Erythroblast (primary cell): ENCODE measurements around the gene COQ5.

Experiments
- DNase-seq, 2 experiments: peaks; one replicate each; lab custom pipeline; 2025; lab: John Stamatoyannopoulos, UW
- GATA1 ChIP-seq: IDR thresholded peaks from 2 replicates; pipeline ENCODE4 v1.6.1; 2011; ENCODE audit warnings: low read depth, mild to moderate bottlenecking, control low read depth, low read length, moderate library complexity
- POLR2A ChIP-seq: IDR thresholded peaks from 2 replicates; pipeline ENCODE4 v1.6.1; 2011; ENCODE audit warnings: mild to moderate bottlenecking, low read length

COQ5 gene

DNA sequence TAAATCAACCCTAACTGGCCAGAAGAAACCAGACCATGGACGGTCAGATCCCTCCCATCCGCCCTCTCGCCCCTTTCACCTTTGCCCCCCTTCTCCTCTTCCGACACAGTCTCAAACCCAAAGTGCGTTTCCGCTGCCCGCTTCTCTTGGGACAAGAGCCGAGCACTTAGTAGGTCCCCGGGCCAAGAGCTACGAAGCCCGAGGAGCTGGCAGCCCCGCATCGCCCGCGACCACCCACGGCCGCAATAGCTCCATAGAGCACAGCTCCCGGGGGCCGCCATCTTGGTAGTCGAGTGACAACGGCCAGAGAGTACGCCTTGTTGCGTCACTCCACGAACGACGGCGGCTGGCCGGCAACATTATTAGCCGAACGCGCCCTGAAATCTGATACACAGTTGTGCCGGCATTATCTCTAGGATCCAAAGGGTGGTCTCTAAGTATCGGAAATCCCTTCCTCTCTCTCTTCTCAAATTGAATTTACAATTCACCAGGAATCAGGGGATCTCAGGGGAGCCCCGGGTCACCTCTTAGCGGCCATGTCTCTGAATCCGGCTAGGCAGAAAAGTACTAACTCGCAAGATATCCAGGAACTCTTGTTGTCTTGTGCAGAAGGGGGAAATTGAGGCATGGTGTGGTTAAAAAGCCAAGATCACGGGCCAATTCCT is at the start of gene COQ5:
COQ5 (minus strand) TSS at position 298 of the 665 bp plus-strand sequence; CDS start at position 281, 17 bp downstream.
- TF ChIP-seq GATA1: no peak
- TF ChIP-seq POLR2A: peak; percentile 82
- peak; percentile 88 to 92 for DNase-seq

DNA sequence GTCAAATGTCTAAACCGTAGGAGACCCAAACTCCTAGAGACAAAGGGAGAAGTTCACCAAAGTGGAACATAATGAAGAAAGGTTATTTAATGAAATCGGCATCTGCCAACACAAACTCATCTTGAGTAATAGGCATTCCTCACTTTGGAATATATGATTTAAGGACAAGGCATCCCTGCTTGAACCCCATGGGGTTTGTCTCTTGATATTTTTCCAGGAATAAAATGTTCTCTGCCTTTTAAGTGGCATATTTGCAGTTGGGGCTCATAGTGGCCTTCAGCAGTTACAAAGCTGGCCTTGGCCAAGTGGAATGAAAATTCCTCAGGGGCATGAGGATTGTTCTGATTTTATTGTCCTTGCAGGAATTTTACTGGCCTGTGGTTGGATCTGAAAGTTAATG is 45.1 kb upstream of the COQ5 start:
- TF ChIP-seq GATA1 (no peak), POLR2A (no peak)
- DNase-seq: no peak

- no peak for DNase-seq
- TF ChIP-seq GATA1: no peak
- no peak for TF ChIP-seq POLR2A
These were observed 44.6 kb upstream of the COQ5 start for GRCh38 chr12:120573560-120573959.

DNA sequence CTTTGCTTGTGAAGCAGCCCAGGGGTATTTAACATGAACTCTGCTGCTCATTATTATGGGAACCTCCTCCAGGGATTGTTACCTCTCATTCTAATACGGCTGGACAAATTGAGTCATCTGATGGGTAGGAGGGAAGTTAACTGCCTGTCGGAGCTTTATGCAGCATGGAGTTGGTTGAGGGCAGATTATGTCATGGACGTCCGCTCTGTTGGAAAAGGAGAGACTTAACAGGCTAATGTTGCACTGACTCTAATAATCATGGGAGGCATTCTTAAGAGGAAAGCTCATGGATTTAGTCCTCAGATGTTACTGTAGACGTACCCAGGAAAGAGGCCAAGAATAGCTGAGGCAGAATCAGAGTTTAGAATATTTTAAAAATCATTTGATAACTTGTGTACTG is 42.3 kb upstream of the COQ5 start:
- TF ChIP-seq GATA1 (no peak), POLR2A (no peak)
- DNase-seq: no peak

GRCh38 chr12:120563495-120563894 is 34.5 kb upstream of the COQ5 start:
- TF ChIP-seq GATA1 (no peak), POLR2A (no peak)
- no peak for DNase-seq

- TF ChIP-seq POLR2A (no peak), GATA1 (no peak)
- no peak for DNase-seq
These were observed 33.9 kb upstream of the COQ5 start for GRCh38 chr12:120562906-120563305.

DNA sequence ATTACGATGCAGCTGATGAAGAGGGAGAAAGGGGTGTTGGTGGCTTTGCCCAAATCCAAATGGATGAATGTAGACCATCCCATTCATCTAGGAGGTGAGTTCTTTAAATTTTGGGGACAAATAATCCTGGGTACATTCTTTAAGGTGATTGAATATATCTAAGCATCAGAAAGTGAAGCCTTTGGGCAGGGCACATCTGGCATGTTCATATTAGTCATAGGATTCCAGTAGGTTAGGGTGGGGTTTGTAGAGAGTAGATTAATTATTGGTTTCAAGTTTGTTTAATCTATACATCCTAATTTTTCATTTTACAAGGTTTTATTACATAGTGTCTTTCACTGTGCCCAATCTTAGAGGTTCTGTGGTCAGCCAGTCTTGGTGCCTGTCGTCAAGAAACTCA is 28.6 kb upstream of the COQ5 start:
- no peak for TF ChIP-seq POLR2A
- no peak for TF ChIP-seq GATA1
- no peak for DNase-seq

GRCh38 chr12:120554678-120555077 is 25.7 kb upstream of the COQ5 start:
- no peak for DNase-seq
- TF ChIP-seq GATA1: no peak
- TF ChIP-seq POLR2A: no peak

DNA sequence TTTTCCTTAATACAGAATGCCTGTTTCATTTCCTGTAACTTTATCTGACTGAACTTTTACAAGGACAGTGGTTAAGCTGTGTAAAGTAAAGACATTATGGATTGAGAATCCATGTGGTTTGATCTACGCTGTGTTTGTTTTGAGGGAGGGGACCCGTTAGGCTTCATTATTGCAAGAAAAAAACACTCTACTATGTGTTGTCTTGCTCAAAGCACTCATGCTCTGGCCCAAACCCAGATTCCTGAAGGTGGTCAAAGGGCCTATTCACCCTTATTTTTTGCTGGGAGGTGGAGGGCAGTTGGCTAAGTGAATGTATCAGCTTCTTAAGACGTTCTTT is 17.1 kb upstream of the COQ5 start:
- DNase-seq: no peak
- no peak for TF ChIP-seq GATA1
- TF ChIP-seq POLR2A: no peak

DNA sequence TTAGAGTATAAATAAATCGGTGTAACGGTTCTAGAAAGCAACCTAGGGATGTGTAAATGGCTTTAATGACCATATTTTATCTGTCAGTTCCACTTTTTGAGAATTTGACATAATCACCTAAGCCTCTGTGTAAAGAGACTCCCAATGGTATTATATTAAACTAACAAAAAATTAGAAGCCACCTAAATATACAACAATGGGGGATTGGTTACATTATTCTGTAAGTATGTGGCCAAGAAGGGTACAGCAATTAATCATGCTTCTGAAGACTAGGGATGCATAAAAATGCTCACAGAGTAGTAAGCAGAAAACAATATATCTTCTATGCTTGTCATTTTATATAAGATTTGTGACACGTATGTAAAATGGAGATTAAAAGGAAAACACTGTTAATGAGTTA is 15.7 kb upstream of the COQ5 start:
- DNase-seq: no peak
- TF ChIP-seq POLR2A (no peak), GATA1 (no peak)

DNA sequence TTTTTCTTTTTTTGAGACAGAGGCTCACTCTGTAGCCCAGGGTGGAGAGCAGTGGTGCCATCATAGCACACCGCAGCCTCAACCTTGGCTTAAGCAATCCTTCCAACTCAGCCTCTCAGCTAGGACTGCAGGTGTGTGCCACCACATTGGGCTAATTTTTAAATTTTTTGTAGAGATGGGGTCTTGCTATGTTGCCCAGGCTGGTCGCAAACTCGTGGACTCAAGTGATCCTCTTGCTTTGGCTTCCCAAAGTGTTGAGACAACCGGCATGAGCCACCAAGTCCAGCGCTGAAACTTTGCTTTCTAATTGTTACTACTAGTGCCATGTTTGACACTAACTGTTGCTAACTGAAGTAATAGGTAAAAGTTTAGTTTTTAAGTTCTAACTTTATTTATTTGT is 13.2 kb upstream of the COQ5 start:
- TF ChIP-seq GATA1 (no peak), POLR2A (no peak)

DNA sequence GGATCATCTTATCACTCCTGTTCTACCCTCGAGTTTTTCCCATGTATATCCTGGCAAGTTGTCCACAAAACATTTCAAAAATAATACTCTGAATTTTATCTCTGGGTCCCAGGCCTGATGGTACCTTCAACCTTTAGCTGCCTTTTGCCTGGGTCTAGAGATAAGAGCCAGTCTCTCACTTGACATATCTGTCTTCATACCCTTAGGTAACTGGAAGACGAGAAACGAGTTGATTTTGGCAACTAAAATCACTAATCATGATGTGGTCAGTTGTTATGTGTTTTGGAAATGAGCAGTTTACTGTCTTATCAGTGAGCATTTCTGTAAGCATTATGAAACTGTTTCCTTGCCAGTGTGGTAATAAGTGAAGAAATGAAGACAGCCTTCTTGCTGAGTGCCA is 11.5 kb upstream of the COQ5 start:
- peak; percentile 92 to 96 for DNase-seq
- TF ChIP-seq POLR2A (no peak), GATA1 (peak; percentile 87)

More for the DNA sequence above, 13.2 kb upstream of the COQ5 start:
- DNase-seq: no peak

DNA sequence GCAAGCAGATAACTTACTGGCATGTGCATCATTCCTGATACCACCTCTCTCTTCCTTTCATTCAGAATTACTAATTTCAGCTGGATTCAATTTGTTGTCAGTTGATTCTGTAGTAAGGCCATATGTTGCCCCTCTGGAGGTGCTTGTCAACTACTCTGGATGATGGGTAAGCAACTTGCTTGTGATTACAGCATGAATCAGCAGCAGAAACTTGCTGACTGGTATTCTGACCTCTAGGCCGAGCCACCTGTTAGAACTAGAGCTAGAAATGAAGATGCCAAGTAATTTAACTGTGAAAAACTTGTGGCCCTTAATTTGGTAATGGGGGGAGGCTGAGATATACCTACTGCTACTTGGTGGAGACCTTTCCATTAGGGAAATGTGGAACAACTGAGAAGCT is 10.3 kb upstream of the COQ5 start:
- DNase-seq: peak; percentile 77 to 84

GRCh38 chr12:120538281-120539156 is 9.6 kb upstream of the COQ5 start:
- TF ChIP-seq GATA1 (no peak), POLR2A (no peak)
- DNase-seq: peak; percentile 17 to 54

More for the DNA sequence above, 10.3 kb upstream of the COQ5 start:
- TF ChIP-seq GATA1 (no peak), POLR2A (no peak)
